GM12874 (cell line): Measurements from ENCODE around the gene SLC44A3.

ENCODE experiments used
- CTCF ChIP-seq: IDR thresholded peaks from 2 replicates; pipeline ENCODE4 v1.5.1; 2011; ENCODE audit warnings: low read depth, mild to moderate bottlenecking, control low read depth, low read length, moderate library complexity; ENCODE audit not compliant: insufficient read depth

The SLC44A3 gene

DNA sequence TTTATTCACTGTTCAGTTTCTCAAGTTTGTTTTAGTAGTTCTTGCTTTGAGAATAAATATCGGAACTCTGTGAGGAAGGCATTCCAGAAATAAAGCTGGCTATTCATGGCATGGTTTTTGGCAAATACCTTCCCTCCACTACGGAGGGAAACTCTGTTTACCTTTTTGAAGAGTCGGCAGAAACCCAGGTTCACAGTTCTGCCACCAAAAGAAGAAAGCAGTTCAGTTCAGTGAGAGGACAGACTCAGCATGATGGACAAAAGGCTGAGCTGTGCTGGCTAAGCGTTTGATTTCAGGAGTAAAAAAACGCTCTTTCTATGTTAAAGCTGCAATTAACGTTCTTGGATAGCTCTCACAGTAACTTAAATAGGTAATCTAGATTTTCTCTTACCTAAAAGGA lies 64.3 kb downstream of the SLC44A3 start:
- TF ChIP-seq CTCF = no peak

DNA sequence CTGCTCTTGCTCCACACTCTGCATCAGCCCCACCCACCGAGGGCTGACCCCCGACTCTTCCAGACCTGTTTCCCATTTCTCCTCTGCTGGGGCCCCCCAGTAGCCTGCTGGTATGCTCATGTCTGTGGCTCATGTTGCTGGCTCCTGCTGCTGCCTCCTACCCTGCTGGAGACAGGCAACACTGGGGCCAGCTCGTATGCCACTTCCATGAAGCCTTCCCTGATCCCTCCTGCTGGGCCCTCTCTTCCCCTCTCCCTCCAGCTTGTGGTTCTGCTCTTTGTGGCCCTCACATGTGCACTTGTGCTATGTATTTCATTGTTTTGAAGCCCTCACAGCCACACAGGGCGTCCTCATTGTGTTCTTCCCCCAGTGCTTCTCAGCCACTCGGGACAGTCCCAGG lies 66.2 kb downstream of the SLC44A3 start:
- TF ChIP-seq CTCF = no peak

GRCh38 chr1:94887106-94887505 lies 66.9 kb downstream of the SLC44A3 start:
- TF ChIP-seq CTCF = no peak

- TF ChIP-seq CTCF = no peak
These were observed 67.5 kb downstream of the SLC44A3 start for GRCh38 chr1:94887603-94888171.

- TF ChIP-seq CTCF = no peak
These were observed 68.0 kb downstream of the SLC44A3 start for GRCh38 chr1:94888201-94888600.

DNA sequence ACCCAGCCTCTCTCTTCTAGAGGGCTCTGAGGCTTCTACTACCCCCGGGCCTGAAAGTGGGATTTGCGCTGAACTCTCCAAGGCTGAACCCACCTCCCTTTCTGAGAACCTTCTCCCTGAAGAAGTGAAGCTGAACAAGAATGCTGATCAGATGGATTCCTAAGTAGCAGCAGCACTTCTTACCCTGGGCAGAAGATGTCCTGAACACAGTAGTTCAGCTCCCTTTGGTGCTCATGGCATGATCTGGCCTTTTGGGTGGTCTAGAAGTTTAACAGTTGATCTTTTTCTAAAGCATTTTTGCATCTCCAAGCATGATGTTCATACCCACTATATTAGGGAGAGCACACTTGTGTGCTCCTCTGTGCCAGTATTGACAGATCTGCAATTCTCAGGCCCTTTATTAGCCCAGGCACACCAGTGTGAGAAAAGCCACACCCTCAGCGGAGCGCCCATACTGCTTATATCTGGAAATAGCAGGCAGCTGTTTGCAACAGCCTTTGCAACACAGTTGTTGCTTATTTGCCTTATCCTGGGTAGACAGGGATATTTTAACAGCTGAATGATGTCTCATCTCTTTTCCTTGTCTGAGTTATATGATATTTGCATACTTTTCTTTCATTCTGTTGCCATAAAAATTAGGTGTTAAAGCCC lies 72.6 kb downstream of the SLC44A3 start:
- no peak for TF ChIP-seq CTCF

DNA sequence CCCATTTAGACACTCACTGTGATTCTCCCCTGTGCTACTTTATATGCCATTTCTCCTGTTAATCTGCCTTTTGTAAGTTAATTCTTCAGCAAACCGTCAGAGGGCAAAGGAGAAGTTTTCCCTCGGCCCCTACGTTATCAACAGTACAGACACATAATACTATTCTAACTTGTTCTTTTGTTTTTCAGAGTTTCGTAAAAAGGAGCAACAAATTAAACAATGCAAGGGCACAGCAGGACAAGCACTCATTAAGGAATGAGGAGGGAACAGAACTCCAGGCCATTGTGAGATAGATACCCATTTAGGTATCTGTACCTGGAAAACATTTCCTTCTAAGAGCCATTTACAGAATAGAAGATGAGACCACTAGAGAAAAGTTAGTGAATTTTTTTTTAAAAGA lies 74.5 kb downstream of the SLC44A3 start:
- TF ChIP-seq CTCF = no peak
